ENCODE measurements around the gene MTMR2. TPM values are rescaled to one million over a fixed set of nuclear protein-coding genes. Genes with fewer than 3 reads are reported as not detected.

The MTMR2 gene
- total RNA-seq, 2 experiments from 2014 or later = 36.5 to 39.7 TPM

DNA sequence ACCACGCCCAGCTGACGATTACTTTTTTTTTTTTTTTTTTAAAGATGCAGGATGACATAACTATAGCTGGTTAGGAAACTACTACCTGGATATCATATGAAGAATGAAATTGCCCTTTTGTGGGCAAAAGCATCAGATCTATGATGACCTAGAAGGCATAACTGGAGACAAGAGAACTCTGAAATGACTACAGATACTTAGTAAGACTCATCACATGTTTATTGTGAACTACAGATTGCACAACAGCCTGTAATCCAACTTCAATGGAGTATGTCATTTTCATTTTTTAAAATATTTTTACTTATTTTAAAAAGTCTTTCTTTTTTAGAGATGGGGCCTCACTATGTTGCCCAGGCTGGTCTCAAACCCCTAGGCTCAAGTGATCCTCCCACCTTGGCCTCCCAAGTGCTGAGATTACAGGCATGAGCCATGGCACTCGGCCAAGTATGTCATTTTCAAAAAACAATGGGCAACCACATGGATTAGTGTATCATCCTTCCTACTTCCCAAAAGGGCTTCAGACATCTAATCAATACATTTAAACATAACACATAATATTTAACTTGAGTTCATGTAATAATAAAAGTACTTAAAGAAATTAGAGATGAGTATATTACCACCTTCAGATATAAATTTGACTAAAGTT, 3.3 kb downstream of the MTMR2 start:
- Mint-ChIP-seq H3K9me3 (no peaks in the 10 kb centered on the region), H3K4me3 (no peak overlapping the region), H3K27ac (no peak overlapping the region), H3K4me1 (ENCODE audit: low read depth) (peaks cover 27% of the 10 kb centered on the region), H3K36me3 (ENCODE audit: low read depth) (peaks cover 4% of the 10 kb centered on the region), H3K27me3 (no peaks in the 10 kb centered on the region)
- TF ChIP-seq, protein P1, sequence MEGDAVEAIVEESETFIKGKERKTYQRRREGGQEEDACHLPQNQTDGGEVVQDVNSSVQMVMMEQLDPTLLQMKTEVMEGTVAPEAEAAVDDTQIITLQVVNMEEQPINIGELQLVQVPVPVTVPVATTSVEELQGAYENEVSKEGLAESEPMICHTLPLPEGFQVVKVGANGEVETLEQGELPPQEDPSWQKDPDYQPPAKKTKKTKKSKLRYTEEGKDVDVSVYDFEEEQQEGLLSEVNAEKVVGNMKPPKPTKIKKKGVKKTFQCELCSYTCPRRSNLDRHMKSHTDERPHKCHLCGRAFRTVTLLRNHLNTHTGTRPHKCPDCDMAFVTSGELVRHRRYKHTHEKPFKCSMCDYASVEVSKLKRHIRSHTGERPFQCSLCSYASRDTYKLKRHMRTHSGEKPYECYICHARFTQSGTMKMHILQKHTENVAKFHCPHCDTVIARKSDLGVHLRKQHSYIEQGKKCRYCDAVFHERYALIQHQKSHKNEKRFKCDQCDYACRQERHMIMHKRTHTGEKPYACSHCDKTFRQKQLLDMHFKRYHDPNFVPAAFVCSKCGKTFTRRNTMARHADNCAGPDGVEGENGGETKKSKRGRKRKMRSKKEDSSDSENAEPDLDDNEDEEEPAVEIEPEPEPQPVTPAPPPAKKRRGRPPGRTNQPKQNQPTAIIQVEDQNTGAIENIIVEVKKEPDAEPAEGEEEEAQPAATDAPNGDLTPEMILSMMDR (IDR thresholded peaks at IDR 0.05) = no peak
- DNase-seq = no peak
- ChIA-PET CTCF (no interaction called here), POLR2A (interaction anchor here (0.9 to 1.5 kb wide), 2 partner anchors 44 to 130 kb away, joined by 3 read pairs; partner anchors contain the start of gene CEP57)
- ATAC-seq = no peak
- intact Hi-C loops (cut with micrococcal nuclease) = no loop called here

DNA sequence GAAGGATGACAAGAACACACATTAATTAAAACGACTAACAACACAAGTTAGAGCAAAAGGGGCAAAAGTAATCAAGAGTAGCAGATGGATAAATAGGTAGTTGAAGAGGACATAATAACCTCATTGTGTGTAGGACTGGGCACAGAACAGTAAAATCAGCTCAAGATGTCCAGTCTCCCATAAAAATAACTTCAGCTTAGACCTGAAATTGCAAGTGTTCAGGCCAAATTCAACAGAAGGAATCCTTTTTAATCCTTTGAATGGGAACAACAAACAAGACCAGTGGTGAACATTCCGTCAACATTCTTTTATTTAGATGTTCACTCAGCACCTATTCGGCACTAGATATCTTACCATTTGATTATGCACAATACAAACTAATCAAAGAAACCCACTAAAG, 4.4 kb downstream of the MTMR2 start:
- TF ChIP-seq, protein P1 (IDR thresholded peaks at IDR 0.05) = no peak
- Mint-ChIP-seq H3K27ac (no peak overlapping the region), H3K9me3 (no peaks in the 10 kb centered on the region), H3K4me3 (no peak overlapping the region), H3K27me3 (no peaks in the 10 kb centered on the region), H3K4me1 (ENCODE audit: low read depth) (peaks cover 22% of the 10 kb centered on the region), H3K36me3 (ENCODE audit: low read depth) (peaks cover 4% of the 10 kb centered on the region)
- ATAC-seq (no peak), DNase-seq (no peak)
- intact Hi-C loops (cut with micrococcal nuclease) = no loop called here
- ChIA-PET CTCF (no interaction called here), POLR2A (no interaction called here)

DNA sequence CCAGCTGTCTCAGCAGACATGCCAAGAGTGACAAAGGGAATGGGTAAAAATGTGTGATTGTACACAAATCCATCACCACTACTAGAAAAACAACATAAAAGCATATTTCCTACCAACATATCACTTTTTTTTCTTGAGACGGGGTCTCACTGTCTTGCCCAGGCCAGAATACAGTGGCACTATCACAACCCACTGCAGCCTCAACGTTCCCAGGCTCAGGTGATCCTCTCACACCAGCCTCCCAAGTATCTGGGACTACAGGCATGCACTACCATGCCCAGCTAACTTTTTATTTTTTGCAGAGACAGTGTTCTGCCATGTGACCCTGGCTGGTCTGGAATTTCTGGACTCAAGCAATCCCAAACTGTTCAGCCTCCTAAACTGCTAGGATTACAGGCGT, 5.2 kb downstream of the MTMR2 start:
- Mint-ChIP-seq H3K9me3 (no peaks in the 10 kb centered on the region), H3K27ac (no peak overlapping the region), H3K36me3 (ENCODE audit: low read depth) (no peaks in the 10 kb centered on the region), H3K27me3 (no peaks in the 10 kb centered on the region), H3K4me1 (ENCODE audit: low read depth) (peaks cover 26% of the 10 kb centered on the region), H3K4me3 (no peak overlapping the region)
- ChIA-PET CTCF (interaction anchor here (0.8 kb wide), 1 partner anchor 69 kb away, joined by 3 read pairs; no protein-coding TSS in a partner anchor), POLR2A (no interaction called here)
- ATAC-seq (no peak), DNase-seq (no peak)
- intact Hi-C loops (cut with micrococcal nuclease) = no loop called here
- TF ChIP-seq, protein P1 (IDR thresholded peaks at IDR 0.05) = no peak

DNA sequence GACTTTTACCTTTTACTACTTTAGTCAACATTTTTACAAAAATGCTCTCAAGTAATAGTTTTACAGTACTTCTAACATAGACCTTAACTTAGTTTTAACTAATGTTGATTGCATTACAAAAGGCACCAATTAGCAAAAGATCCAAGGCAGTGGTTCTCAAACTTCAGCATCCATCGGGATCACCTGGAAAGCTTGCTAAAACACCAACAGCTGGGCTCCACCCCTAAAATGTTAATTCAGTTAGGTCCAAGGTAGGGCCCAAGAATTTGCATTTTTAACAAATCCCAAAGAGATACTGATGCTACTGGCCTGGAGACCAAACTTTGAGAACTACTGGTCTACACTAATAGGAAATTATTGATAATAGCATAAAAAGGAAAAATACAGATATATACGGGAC, 5.9 kb downstream of the MTMR2 start:
- no peak for ATAC-seq
- intact Hi-C loops (cut with micrococcal nuclease) = no loop called here
- TF ChIP-seq, protein P1 (IDR thresholded peaks at IDR 0.05) = no peak
- no peak overlapping the region for H3K27ac Mint-ChIP-seq
- no peaks in the 10 kb centered on the region for H3K9me3 Mint-ChIP-seq
- H3K27me3 Mint-ChIP-seq = no peaks in the 10 kb centered on the region
- no peak for DNase-seq
- peaks cover 32% of the 10 kb centered on the region for H3K4me1 Mint-ChIP-seq (ENCODE audit: low read depth)
- ChIA-PET POLR2A (no interaction called here), CTCF (no interaction called here)
- no peak overlapping the region for H3K4me3 Mint-ChIP-seq
- H3K36me3 Mint-ChIP-seq (ENCODE audit: low read depth) = no peaks in the 10 kb centered on the region

DNA sequence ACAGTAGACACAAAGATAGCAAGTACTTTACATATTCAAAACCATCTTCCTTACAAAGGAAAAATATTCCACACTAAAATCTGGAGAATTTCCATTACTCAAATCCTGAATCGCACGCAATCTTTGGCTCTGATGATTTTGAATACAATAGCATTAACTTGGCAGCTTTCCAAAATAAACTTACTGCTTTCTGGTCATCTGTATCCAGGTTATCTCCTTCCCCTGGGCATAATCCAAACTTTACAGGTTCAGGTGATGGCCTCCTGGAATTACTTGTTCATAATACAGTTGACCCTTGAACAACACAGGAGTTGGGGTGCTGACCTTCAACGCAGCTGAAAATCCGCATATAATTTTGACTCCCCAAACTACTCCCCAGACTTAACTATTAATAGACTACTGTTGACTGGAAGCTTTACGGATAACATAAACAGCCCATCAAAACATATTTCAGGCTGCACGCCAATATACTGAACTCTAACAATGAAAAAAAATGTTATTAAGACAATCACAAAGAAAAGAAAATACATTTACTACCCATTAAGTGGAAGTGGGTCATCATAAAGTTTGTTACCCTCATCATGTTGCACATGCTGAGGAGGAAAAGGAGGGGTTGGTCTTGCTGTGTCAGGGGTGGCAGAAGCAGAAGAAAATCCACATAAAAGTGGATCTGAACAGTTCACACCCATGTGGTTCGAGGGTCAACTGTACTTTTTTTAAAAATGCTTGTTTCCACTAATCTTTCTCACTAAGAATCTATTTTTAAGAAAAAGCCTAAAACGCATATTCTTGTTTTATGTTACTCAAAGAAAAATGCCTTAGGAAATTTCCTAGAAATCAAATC, 6.5 kb downstream of the MTMR2 start:
- CTCF ChIA-PET = interaction anchor here (0.9 kb wide), 1 partner anchor 501 kb away, joined by 3 read pairs; no protein-coding TSS in a partner anchor
- intact Hi-C loops (cut with micrococcal nuclease) = no loop called here

More for the DNA sequence above, 6.5 kb downstream of the MTMR2 start:
- DNase-seq (no peak), ATAC-seq (no peak)
- TF ChIP-seq, protein P1 (IDR thresholded peaks at IDR 0.05) = no peak
- H3K27me3 Mint-ChIP-seq = no peaks in the 10 kb centered on the region
- no peak overlapping the region for H3K27ac Mint-ChIP-seq
- no peaks in the 10 kb centered on the region for H3K9me3 Mint-ChIP-seq
- POLR2A ChIA-PET = no interaction called here
- peaks cover 33% of the 10 kb centered on the region for H3K4me1 Mint-ChIP-seq (ENCODE audit: low read depth)
- H3K4me3 Mint-ChIP-seq = no peak overlapping the region
- H3K36me3 Mint-ChIP-seq (ENCODE audit: low read depth) = no peaks in the 10 kb centered on the region

All from activated CD8-positive, alpha-beta T cell treated with anti-CD3 and anti-CD28 coated beads for 36 hours (primary cell).